HG03378 (cell line): ENCODE results near the gene DIP2B.

Experiments used
- ATAC-seq: cut with Tn5 transposase; IDR thresholded peaks from one replicate; pipeline ENCODE4 v1.9.1; 2021; ENCODE audit warnings: mild to moderate bottlenecking, moderate library complexity; ENCODE audit not compliant: unreplicated experiment

Gene DIP2B

GRCh38 chr12:50628394-50628793 lies 123.6 kb downstream of the DIP2B start:
- ATAC-seq = no peak

GRCh38 chr12:50633955-50634354 lies 129.2 kb downstream of the DIP2B start:
- ATAC-seq = no peak

GRCh38 chr12:50634379-50634778 lies 129.6 kb downstream of the DIP2B start:
- no peak for ATAC-seq

- ATAC-seq = no peak
Observed at GRCh38 chr12:50635364-50635763, 130.6 kb downstream of the DIP2B start.

- ATAC-seq = no peak
Observed at GRCh38 chr12:50635857-50636256, 131.1 kb downstream of the DIP2B start.

- no peak for ATAC-seq
Observed at GRCh38 chr12:50636505-50636904, 131.7 kb downstream of the DIP2B start.

GRCh38 chr12:50637870-50638481 lies 133.2 kb downstream of the DIP2B start:
- ATAC-seq = no peak

GRCh38 chr12:50638482-50638880 lies 133.7 kb downstream of the DIP2B start:
- no peak for ATAC-seq

GRCh38 chr12:50639721-50640120 lies 134.9 kb downstream of the DIP2B start:
- no peak for ATAC-seq

- ATAC-seq = no peak
Observed at GRCh38 chr12:50640321-50640939, 135.6 kb downstream of the DIP2B start.

- no peak for ATAC-seq
Observed at GRCh38 chr12:50641566-50641965, 136.8 kb downstream of the DIP2B start.

GRCh38 chr12:50642035-50642451 lies 137.3 kb downstream of the DIP2B start:
- no peak for ATAC-seq

- ATAC-seq = no peak
Observed at GRCh38 chr12:50642761-50643160, 138.0 kb downstream of the DIP2B start.

- no peak for ATAC-seq
Observed at GRCh38 chr12:50647031-50647430, 142.2 kb downstream of the DIP2B start.

- no peak for ATAC-seq
Observed at GRCh38 chr12:50647479-50647878, 142.7 kb downstream of the DIP2B start.

- no peak for ATAC-seq
Observed at GRCh38 chr12:50650285-50650684, 145.5 kb downstream of the DIP2B start.

GRCh38 chr12:50655374-50655921 lies 150.7 kb downstream of the DIP2B start:
- ATAC-seq = no peak

- ATAC-seq = no peak
Observed at GRCh38 chr12:50659260-50659659, 154.5 kb downstream of the DIP2B start.

GRCh38 chr12:50659690-50660424 lies 155.1 kb downstream of the DIP2B start:
- no peak for ATAC-seq

- ATAC-seq = no peak
Observed at GRCh38 chr12:50660425-50660822, 155.6 kb downstream of the DIP2B start.

GRCh38 chr12:50661300-50662115 lies 156.7 kb downstream of the DIP2B start:
- ATAC-seq = no peak
